ENCODE measurements around the gene UBL5.

The UBL5 gene

GRCh38 chr19:9857076-9857721 lies 29.5 kb downstream of the UBL5 start (continued):
- TF ChIP-seq ZC3H10 (CRISPR knock-in tag; IDR thresholded peaks at IDR 0.05) (no peak), ZNF565 (CRISPR knock-in tag; conservative IDR thresholded peaks at IDR 0.05; ENCODE audit: low read depth) (no peak), TOX (CRISPR knock-in tag; IDR thresholded peaks at IDR 0.05; ENCODE audit: borderline replicate concordance) (no peak), RARB (CRISPR knock-in tag; IDR thresholded peaks at IDR 0.05) (no peak), PPARA (CRISPR knock-in tag; IDR thresholded peaks at IDR 0.05; ENCODE audit: borderline replicate concordance) (no peak), ISL1 (CRISPR knock-in tag; IDR thresholded peaks at IDR 0.05) (no peak), ZFP30 (CRISPR knock-in tag; IDR thresholded peaks at IDR 0.05) (no peak), TSHZ2 (CRISPR knock-in tag; IDR thresholded peaks at IDR 0.05) (no peak)
- TF ChIP-seq, protein P1, sequence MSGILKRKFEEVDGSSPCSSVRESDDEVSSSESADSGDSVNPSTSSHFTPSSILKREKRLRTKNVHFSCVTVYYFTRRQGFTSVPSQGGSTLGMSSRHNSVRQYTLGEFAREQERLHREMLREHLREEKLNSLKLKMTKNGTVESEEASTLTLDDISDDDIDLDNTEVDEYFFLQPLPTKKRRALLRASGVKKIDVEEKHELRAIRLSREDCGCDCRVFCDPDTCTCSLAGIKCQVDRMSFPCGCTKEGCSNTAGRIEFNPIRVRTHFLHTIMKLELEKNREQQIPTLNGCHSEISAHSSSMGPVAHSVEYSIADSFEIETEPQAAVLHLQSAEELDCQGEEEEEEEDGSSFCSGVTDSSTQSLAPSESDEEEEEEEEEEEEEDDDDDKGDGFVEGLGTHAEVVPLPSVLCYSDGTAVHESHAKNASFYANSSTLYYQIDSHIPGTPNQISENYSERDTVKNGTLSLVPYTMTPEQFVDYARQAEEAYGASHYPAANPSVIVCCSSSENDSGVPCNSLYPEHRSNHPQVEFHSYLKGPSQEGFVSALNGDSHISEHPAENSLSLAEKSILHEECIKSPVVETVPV (CRISPR knock-in tag; IDR thresholded peaks at IDR 0.05): no peak

- TF ChIP-seq RARB (CRISPR knock-in tag; IDR thresholded peaks at IDR 0.05) (no peak), ZNF565 (CRISPR knock-in tag; conservative IDR thresholded peaks at IDR 0.05; ENCODE audit: low read depth) (no peak), TOX (CRISPR knock-in tag; IDR thresholded peaks at IDR 0.05; ENCODE audit: borderline replicate concordance) (no peak), ZC3H10 (CRISPR knock-in tag; IDR thresholded peaks at IDR 0.05) (no peak)
- TF ChIP-seq, protein P2, sequence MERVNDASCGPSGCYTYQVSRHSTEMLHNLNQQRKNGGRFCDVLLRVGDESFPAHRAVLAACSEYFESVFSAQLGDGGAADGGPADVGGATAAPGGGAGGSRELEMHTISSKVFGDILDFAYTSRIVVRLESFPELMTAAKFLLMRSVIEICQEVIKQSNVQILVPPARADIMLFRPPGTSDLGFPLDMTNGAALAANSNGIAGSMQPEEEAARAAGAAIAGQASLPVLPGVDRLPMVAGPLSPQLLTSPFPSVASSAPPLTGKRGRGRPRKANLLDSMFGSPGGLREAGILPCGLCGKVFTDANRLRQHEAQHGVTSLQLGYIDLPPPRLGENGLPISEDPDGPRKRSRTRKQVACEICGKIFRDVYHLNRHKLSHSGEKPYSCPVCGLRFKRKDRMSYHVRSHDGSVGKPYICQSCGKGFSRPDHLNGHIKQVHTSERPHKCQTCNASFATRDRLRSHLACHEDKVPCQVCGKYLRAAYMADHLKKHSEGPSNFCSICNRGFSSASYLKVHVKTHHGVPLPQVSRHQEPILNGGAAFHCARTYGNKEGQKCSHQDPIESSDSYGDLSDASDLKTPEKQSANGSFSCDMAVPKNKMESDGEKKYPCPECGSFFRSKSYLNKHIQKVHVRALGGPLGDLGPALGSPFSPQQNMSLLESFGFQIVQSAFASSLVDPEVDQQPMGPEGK (CRISPR knock-in tag; IDR thresholded peaks at IDR 0.05; ENCODE audit: borderline replicate concordance): no peak
- no peak for ATAC-seq
Measured at GRCh38 chr19:9857920-9858746, 30.4 kb downstream of the UBL5 start.

DNA sequence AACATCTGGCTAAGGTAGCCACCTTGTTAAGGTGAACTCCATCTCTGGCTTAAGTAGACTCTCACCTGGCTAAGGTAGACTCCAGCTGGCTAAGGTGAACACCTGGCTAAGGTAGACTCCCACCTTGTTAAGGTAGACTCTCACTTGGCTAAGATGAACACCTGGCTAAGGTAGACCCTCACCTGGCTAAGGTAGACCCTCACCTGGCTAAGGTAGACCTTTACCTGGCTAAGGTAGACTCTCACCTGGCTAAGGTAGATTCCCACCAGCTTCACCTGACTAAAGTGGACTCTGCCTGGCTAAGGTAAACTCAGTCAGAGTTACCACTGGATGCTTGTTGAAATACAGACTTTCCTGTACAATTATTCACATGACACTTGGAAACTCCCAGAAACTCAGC lies 31.0 kb downstream of the UBL5 start:
- ATAC-seq: no peak

DNA sequence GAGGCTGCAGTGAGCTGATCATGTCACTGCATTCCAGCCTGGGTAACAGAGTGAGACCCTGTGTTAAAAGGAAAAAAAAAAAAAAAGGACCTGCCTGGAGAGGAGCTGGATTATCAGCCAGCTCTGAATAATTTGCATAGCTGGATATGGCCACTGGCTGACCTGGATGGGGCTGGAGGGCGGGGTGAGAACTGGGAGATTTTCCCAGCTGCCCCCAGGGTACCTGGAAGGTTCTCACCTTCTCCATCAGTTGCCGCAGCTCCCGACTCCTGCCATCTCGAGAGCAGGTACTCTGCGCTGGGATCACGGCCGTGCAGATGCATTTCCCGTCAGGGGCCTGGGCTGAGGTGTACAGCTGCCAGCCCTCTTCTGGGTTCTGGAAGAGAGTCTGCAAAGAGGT lies 32.7 kb downstream of the UBL5 start:
- no peak for ATAC-seq
- TF ChIP-seq OSR1 (CRISPR knock-in tag; IDR thresholded peaks at IDR 0.05) (no peak), PPARA (CRISPR knock-in tag; IDR thresholded peaks at IDR 0.05; ENCODE audit: borderline replicate concordance) (no peak), ZC3H10 (CRISPR knock-in tag; IDR thresholded peaks at IDR 0.05) (no peak), BACH2 (CRISPR knock-in tag; IDR thresholded peaks at IDR 0.05; ENCODE audit: borderline replicate concordance) (no peak)

More for the DNA sequence above, 31.0 kb downstream of the UBL5 start:
- TF ChIP-seq ZNF8 (CRISPR knock-in tag; IDR thresholded peaks at IDR 0.05) (no peak), SNAI2 (CRISPR knock-in tag; IDR thresholded peaks at IDR 0.05) (no peak), TCF4 (CRISPR knock-in tag; IDR thresholded peaks at IDR 0.05; ENCODE audit: borderline replicate concordance) (no peak), ZNF70 (CRISPR knock-in tag; IDR thresholded peaks at IDR 0.05) (no peak)
- TF ChIP-seq, protein P3, sequence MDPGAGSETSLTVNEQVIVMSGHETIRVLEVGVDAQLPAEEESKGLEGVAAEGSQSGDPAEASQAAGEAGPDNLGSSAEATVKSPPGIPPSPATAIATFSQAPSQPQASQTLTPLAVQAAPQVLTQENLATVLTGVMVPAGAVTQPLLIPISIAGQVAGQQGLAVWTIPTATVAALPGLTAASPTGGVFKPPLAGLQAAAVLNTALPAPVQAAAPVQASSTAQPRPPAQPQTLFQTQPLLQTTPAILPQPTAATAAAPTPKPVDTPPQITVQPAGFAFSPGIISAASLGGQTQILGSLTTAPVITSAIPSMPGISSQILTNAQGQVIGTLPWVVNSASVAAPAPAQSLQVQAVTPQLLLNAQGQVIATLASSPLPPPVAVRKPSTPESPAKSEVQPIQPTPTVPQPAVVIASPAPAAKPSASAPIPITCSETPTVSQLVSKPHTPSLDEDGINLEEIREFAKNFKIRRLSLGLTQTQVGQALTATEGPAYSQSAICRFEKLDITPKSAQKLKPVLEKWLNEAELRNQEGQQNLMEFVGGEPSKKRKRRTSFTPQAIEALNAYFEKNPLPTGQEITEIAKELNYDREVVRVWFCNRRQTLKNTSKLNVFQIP (CRISPR knock-in tag; IDR thresholded peaks at IDR 0.05; ENCODE audit: borderline replicate concordance, low read depth): no peak
